ENCODE data around the gene APBB2.

- TF ChIP-seq, protein P1, sequence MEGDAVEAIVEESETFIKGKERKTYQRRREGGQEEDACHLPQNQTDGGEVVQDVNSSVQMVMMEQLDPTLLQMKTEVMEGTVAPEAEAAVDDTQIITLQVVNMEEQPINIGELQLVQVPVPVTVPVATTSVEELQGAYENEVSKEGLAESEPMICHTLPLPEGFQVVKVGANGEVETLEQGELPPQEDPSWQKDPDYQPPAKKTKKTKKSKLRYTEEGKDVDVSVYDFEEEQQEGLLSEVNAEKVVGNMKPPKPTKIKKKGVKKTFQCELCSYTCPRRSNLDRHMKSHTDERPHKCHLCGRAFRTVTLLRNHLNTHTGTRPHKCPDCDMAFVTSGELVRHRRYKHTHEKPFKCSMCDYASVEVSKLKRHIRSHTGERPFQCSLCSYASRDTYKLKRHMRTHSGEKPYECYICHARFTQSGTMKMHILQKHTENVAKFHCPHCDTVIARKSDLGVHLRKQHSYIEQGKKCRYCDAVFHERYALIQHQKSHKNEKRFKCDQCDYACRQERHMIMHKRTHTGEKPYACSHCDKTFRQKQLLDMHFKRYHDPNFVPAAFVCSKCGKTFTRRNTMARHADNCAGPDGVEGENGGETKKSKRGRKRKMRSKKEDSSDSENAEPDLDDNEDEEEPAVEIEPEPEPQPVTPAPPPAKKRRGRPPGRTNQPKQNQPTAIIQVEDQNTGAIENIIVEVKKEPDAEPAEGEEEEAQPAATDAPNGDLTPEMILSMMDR (IDR thresholded peaks at IDR 0.05): no peak
- no peak for TF ChIP-seq POLR2A (IDR thresholded peaks at IDR 0.05)
These were observed 67.4 kb downstream of the APBB2 start for GRCh38 chr4:41146716-41147506.
